Measurements from ENCODE around the gene RAD51B. TPM values are rescaled to one million over a fixed set of nuclear protein-coding genes. Genes with fewer than 3 reads are reported as not detected.
A peak's percentile ranks its signal among the peaks of the same experiment; 100 is the strongest.

The RAD51B gene
- total RNA-seq, 1 donor from 2014 or later, result 28.5 TPM

DNA sequence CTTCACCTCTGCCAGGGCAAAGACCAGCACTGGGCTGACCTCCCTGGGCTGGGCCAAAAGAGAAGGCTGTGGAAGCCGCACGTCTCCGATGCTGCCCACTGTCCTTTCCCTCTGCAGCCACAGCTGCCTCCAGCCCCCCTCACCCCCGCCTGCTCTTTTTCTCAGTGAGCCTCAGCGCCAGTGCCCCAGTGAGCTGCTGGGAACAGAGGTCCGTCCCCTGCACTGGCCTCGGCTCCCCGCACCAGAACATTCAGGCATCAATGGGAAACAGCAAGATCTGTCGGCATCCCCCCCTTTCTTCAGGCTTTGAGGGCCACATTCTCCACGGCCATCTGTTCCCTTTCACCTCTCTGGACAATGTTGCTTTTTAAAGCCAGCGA lies 575.2 kb downstream of the RAD51B start:
- intact Hi-C loops (cut with DNase I), result loop anchor here (5.0 to 10.0 kb wide), 3 partner anchors 70 to 398 kb away; partner anchors contain the start of gene ZFP36L1
- DNase-seq (ENCODE audit: extremely low spot score in 2 of 2), result no peak
- Histone ChIP-seq H3K4me1 (peaks cover 65% of the 10 kb centered on the region), H3K36me3 (no peaks in the 10 kb centered on the region), H3K9me3 (no peaks in the 10 kb centered on the region), H3K4me3 (no peak overlapping the region), H3K27me3 (no peaks in the 10 kb centered on the region), H3K27ac (peak overlapping the region; percentile 77)
- TF ChIP-seq, protein P1, sequence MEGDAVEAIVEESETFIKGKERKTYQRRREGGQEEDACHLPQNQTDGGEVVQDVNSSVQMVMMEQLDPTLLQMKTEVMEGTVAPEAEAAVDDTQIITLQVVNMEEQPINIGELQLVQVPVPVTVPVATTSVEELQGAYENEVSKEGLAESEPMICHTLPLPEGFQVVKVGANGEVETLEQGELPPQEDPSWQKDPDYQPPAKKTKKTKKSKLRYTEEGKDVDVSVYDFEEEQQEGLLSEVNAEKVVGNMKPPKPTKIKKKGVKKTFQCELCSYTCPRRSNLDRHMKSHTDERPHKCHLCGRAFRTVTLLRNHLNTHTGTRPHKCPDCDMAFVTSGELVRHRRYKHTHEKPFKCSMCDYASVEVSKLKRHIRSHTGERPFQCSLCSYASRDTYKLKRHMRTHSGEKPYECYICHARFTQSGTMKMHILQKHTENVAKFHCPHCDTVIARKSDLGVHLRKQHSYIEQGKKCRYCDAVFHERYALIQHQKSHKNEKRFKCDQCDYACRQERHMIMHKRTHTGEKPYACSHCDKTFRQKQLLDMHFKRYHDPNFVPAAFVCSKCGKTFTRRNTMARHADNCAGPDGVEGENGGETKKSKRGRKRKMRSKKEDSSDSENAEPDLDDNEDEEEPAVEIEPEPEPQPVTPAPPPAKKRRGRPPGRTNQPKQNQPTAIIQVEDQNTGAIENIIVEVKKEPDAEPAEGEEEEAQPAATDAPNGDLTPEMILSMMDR (IDR thresholded peaks at IDR 0.05), result no peak
- TF ChIP-seq POLR2A (IDR thresholded peaks at IDR 0.05) (no peak), POLR2AphosphoS5 (IDR thresholded peaks at IDR 0.05; ENCODE audit: insufficient read depth in 1 of 2, low read depth in 1 of 2) (no peak)

DNA sequence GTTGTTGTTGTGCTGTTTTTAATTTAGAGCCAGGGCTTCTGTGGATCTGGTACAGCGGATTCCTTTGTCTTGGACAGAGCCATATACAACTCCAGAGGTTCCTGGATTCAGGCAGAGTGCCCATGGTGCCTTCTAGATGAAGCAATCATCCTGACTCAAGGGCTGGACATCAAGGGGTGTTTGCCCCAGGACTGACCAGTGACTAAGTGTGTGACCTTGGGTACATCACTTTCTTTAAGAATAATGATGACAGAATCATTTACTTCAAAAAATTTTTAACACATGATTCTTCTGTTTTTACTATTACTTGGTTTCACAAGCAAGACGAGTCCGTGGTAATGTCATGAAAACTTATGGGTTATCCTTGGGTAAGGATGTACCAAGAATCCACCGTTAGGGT lies 576.0 kb downstream of the RAD51B start:
- TF ChIP-seq, protein P1 (IDR thresholded peaks at IDR 0.05), result no peak
- TF ChIP-seq POLR2AphosphoS5 (IDR thresholded peaks at IDR 0.05; ENCODE audit: insufficient read depth in 1 of 2, low read depth in 1 of 2) (no peak), POLR2A (IDR thresholded peaks at IDR 0.05) (no peak)
- H3K4me3 ChIP-seq, result no peak overlapping the region
- no peaks in the 10 kb centered on the region for H3K9me3 ChIP-seq
- no peak for DNase-seq (ENCODE audit: extremely low spot score in 2 of 2)
- peak overlapping the region; percentile 77 for H3K27ac ChIP-seq
- no peaks in the 10 kb centered on the region for H3K27me3 ChIP-seq
- intact Hi-C loops (cut with DNase I), result loop anchor here (10.0 kb wide), 1 partner anchor 69 kb away; no protein-coding TSS in a partner anchor
- H3K4me1 ChIP-seq, result peaks cover 73% of the 10 kb centered on the region
- no peaks in the 10 kb centered on the region for H3K36me3 ChIP-seq

DNA sequence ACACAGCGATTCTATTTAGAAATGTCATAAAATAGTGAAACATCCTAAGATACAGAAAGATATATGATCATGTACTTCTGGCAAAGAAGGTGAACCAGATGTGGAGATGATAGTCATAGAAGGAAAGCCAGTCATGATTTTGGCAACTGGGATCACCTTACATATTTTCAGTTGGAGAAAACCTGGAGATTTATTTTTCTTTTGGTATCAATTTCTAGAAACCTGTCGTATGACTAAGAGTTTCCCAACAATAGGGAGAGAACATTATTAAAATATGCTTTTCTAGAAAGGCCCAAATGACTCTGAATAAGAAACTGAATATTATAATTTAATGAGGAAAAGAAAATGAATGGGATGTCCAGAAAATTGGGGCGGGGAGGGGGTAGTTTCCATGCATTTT lies 576.9 kb downstream of the RAD51B start:
- no peaks in the 10 kb centered on the region for H3K27me3 ChIP-seq
- H3K36me3 ChIP-seq, result no peaks in the 10 kb centered on the region
- no peaks in the 10 kb centered on the region for H3K9me3 ChIP-seq
- TF ChIP-seq POLR2A (IDR thresholded peaks at IDR 0.05), result no peak
- no peak for TF ChIP-seq POLR2AphosphoS5 (IDR thresholded peaks at IDR 0.05; ENCODE audit: insufficient read depth in 1 of 2, low read depth in 1 of 2)
- TF ChIP-seq, protein P1 (IDR thresholded peaks at IDR 0.05), result no peak
- H3K4me1 ChIP-seq, result peaks cover 72% of the 10 kb centered on the region
- H3K4me3 ChIP-seq, result no peak overlapping the region
- intact Hi-C loops (cut with DNase I), result loop anchor here (10.0 kb wide), 1 partner anchor 68 kb away; no protein-coding TSS in a partner anchor
- DNase-seq (ENCODE audit: extremely low spot score in 2 of 2), result no peak
- peak overlapping the region; percentile 77 for H3K27ac ChIP-seq

DNA sequence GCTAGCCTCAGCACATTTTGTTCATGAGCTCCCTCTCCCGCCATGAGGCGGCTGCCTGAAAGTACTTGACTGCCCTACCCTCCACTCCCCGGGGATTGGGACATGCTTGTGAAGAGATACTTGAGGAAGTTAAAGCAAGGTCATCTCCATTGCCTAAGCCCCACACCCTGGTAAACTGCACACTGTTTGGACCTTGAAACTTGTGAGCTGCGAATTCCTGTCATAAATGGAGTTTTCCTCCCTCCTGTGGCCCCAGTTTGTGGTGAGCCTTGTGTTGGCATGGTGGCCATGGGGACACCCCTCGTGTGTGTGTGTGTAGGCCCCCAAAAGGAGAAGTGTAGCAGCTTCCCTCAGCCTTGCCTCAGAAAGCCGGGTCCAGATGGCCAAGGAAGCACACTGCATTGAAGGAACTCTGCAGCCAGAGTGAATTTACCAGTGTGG lies 577.8 kb downstream of the RAD51B start:
- H3K27ac ChIP-seq, result peak overlapping the region; percentile 33

DNA sequence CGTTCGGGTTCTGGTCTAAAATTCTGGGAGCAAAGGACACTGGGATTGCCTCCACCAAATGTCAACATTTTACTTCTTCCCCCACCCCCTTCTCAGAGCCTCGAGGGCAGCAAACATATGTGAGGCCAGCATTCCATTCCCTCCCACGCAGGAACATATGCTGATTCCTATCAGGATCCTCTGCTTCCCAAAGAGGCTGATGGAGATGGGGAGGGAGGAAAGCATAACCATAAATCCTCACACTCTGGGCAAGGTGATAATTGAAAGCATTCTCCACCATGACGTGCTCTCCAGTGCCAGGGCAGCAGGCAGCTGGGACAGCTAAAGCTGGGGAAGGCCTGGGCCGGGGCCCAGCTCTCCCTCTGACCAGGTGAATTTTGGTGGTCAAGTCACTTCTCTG lies 578.2 kb downstream of the RAD51B start:
- intact Hi-C loops (cut with DNase I), result loop anchor here (10.0 kb wide), 1 partner anchor 67 kb away; no protein-coding TSS in a partner anchor
- no peaks in the 10 kb centered on the region for H3K27me3 ChIP-seq
- H3K4me3 ChIP-seq, result no peak overlapping the region
- TF ChIP-seq POLR2A (IDR thresholded peaks at IDR 0.05), result no peak
- TF ChIP-seq POLR2AphosphoS5 (IDR thresholded peaks at IDR 0.05; ENCODE audit: insufficient read depth in 1 of 2, low read depth in 1 of 2), result no peak
- TF ChIP-seq, protein P1 (IDR thresholded peaks at IDR 0.05), result no peak
- DNase-seq (ENCODE audit: extremely low spot score in 2 of 2), result no peak
- no peaks in the 10 kb centered on the region for H3K36me3 ChIP-seq
- peaks cover 67% of the 10 kb centered on the region for H3K4me1 ChIP-seq
- peak overlapping the region; percentile 33 for H3K27ac ChIP-seq
- no peaks in the 10 kb centered on the region for H3K9me3 ChIP-seq

More for the DNA sequence above, 577.8 kb downstream of the RAD51B start:
- Histone ChIP-seq H3K4me3 (no peak overlapping the region), H3K4me1 (peaks cover 67% of the 10 kb centered on the region), H3K9me3 (no peaks in the 10 kb centered on the region), H3K36me3 (no peaks in the 10 kb centered on the region), H3K27me3 (no peaks in the 10 kb centered on the region)
- DNase-seq (ENCODE audit: extremely low spot score in 2 of 2), result no peak
- TF ChIP-seq POLR2A (IDR thresholded peaks at IDR 0.05) (no peak), POLR2AphosphoS5 (IDR thresholded peaks at IDR 0.05; ENCODE audit: insufficient read depth in 1 of 2, low read depth in 1 of 2) (peak in 1 of 2 donors; percentile 6)
- intact Hi-C loops (cut with DNase I), result loop anchor here (10.0 kb wide), 1 partner anchor 67 kb away; no protein-coding TSS in a partner anchor

All from vagina (tissue), 2 donors.